Measurements from ENCODE around the gene CALR.

Gene CALR

DNA sequence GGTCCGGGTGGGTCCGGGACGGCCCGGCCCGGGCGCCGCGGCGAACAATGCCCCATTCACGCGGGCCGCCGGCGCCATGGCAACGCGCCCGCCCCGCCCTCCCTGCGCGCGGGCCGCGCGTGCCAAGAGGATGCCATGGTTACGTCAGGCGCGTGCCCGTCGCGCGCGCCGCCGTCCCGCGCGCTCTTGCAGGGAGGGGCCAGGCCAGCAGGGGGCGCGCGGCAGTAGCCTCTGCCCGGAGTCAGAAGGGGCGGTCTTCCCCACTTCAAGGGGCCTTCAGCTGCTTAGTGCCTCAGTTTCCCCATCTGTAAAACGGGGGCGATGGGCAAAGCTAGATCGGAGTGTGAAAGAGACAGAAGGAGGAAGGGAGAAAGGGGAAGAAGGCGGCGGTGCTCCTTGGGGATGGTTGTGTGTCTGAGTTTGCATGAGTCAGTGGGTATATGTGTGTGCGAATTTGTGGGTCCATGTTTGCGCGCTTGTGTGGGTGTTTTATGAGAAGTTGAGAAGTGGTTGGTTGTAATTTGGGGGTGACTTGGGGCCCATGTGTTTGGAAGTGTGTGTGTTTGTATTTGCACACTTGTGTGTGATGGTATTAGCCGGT, 45.2 kb downstream of the CALR start (continued):
- TF ChIP-seq, protein P1, sequence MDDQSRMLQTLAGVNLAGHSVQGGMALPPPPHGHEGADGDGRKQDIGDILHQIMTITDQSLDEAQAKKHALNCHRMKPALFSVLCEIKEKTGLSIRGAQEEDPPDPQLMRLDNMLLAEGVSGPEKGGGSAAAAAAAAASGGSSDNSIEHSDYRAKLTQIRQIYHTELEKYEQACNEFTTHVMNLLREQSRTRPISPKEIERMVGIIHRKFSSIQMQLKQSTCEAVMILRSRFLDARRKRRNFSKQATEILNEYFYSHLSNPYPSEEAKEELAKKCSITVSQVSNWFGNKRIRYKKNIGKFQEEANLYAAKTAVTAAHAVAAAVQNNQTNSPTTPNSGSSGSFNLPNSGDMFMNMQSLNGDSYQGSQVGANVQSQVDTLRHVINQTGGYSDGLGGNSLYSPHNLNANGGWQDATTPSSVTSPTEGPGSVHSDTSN (CRISPR knock-in tag; IDR thresholded peaks at IDR 0.05), result 0 out of 2 replicates have a peak, but pooled peaks have one; percentile 71
- TF ChIP-seq, protein P2, sequence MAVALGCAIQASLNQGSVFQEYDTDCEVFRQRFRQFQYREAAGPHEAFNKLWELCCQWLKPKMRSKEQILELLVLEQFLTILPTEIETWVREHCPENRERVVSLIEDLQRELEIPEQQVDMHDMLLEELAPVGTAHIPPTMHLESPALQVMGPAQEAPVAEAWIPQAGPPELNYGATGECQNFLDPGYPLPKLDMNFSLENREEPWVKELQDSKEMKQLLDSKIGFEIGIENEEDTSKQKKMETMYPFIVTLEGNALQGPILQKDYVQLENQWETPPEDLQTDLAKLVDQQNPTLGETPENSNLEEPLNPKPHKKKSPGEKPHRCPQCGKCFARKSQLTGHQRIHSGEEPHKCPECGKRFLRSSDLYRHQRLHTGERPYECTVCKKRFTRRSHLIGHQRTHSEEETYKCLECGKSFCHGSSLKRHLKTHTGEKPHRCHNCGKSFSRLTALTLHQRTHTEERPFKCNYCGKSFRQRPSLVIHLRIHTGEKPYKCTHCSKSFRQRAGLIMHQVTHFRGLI (tag by site-specific recombination; IDR thresholded peaks at IDR 0.05), result no peak
- TF ChIP-seq ZNF514 (tag by site-specific recombination; IDR thresholded peaks at IDR 0.05) (no peak), ZNF654 (tag by site-specific recombination; IDR thresholded peaks at IDR 0.05; ENCODE audit: low read depth) (peak; percentile 47), ZNF211 (tag by site-specific recombination; IDR thresholded peaks at IDR 0.05; ENCODE audit: low read depth) (0 out of 2 replicates have a peak, but pooled peaks have one; percentile 46), KLF8 (tag by site-specific recombination; IDR thresholded peaks at IDR 0.05) (peak; percentile 41; the same call in 1 of the 2 replicates), ZNF596 (tag by site-specific recombination; IDR thresholded peaks at IDR 0.05) (no peak), YY2 (tag by site-specific recombination; IDR thresholded peaks at IDR 0.05) (0 out of 2 replicates have a peak, but pooled peaks have one; percentile 27), ZNF121 (tag by site-specific recombination; IDR thresholded peaks at IDR 0.05) (no peak), ZNF433 (tag by site-specific recombination; IDR thresholded peaks at IDR 0.05; ENCODE audit: low read depth) (no peak), ZNF354C (tag by site-specific recombination; IDR thresholded peaks at IDR 0.05; ENCODE audit: borderline replicate concordance, low read depth) (no peak), ZFHX2 (tag by site-specific recombination; conservative IDR thresholded peaks at IDR 0.05) (no peak), ZNF521 (tag by site-specific recombination; IDR thresholded peaks at IDR 0.05) (no peak), HOXD13 (CRISPR knock-in tag; IDR thresholded peaks at IDR 0.05; ENCODE audit: borderline replicate concordance) (no peak)
- TF ChIP-seq, protein P3, sequence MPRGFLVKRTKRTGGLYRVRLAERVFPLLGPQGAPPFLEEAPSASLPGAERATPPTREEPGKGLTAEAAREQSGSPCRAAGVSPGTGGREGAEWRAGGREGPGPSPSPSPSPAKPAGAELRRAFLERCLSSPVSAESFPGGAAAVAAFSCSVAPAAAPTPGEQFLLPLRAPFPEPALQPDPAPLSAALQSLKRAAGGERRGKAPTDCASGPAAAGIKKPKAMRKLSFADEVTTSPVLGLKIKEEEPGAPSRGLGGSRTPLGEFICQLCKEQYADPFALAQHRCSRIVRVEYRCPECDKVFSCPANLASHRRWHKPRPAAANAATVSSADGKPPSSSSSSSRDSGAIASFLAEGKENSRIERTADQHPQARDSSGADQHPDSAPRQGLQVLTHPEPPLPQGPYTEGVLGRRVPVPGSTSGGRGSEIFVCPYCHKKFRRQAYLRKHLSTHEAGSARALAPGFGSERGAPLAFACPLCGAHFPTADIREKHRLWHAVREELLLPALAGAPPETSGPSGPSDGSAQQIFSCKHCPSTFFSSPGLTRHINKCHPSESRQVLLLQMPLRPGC (tag by site-specific recombination; IDR thresholded peaks at IDR 0.05), result peak; percentile 48; the same call in 1 of the 2 replicates
- TF ChIP-seq, protein P4, sequence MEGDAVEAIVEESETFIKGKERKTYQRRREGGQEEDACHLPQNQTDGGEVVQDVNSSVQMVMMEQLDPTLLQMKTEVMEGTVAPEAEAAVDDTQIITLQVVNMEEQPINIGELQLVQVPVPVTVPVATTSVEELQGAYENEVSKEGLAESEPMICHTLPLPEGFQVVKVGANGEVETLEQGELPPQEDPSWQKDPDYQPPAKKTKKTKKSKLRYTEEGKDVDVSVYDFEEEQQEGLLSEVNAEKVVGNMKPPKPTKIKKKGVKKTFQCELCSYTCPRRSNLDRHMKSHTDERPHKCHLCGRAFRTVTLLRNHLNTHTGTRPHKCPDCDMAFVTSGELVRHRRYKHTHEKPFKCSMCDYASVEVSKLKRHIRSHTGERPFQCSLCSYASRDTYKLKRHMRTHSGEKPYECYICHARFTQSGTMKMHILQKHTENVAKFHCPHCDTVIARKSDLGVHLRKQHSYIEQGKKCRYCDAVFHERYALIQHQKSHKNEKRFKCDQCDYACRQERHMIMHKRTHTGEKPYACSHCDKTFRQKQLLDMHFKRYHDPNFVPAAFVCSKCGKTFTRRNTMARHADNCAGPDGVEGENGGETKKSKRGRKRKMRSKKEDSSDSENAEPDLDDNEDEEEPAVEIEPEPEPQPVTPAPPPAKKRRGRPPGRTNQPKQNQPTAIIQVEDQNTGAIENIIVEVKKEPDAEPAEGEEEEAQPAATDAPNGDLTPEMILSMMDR (tag by site-specific recombination; IDR thresholded peaks at IDR 0.05), result peak; percentile 96
- TF ChIP-seq, protein P5, sequence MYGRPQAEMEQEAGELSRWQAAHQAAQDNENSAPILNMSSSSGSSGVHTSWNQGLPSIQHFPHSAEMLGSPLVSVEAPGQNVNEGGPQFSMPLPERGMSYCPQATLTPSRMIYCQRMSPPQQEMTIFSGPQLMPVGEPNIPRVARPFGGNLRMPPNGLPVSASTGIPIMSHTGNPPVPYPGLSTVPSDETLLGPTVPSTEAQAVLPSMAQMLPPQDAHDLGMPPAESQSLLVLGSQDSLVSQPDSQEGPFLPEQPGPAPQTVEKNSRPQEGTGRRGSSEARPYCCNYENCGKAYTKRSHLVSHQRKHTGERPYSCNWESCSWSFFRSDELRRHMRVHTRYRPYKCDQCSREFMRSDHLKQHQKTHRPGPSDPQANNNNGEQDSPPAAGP (tag by site-specific recombination; IDR thresholded peaks at IDR 0.05), result peak; percentile 84
- TF ChIP-seq, protein P6, sequence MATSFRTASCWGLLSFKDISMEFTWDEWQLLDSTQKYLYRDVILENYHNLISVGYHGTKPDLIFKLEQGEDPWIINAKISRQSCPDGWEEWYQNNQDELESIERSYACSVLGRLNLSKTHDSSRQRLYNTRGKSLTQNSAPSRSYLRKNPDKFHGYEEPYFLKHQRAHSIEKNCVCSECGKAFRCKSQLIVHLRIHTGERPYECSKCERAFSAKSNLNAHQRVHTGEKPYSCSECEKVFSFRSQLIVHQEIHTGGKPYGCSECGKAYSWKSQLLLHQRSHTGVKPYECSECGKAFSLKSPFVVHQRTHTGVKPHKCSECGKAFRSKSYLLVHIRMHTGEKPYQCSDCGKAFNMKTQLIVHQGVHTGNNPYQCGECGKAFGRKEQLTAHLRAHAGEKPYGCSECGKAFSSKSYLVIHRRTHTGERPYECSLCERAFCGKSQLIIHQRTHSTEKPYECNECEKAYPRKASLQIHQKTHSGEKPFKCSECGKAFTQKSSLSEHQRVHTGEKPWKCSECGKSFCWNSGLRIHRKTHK (tag by site-specific recombination; IDR thresholded peaks at IDR 0.05), result no peak
- TF ChIP-seq, protein P7, sequence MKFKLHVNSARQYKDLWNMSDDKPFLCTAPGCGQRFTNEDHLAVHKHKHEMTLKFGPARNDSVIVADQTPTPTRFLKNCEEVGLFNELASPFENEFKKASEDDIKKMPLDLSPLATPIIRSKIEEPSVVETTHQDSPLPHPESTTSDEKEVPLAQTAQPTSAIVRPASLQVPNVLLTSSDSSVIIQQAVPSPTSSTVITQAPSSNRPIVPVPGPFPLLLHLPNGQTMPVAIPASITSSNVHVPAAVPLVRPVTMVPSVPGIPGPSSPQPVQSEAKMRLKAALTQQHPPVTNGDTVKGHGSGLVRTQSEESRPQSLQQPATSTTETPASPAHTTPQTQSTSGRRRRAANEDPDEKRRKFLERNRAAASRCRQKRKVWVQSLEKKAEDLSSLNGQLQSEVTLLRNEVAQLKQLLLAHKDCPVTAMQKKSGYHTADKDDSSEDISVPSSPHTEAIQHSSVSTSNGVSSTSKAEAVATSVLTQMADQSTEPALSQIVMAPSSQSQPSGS (tag by site-specific recombination; IDR thresholded peaks at IDR 0.05; ENCODE audit: low read depth), result peak; percentile 42; the same call in 1 of the 2 replicates
- TF ChIP-seq, protein P8, sequence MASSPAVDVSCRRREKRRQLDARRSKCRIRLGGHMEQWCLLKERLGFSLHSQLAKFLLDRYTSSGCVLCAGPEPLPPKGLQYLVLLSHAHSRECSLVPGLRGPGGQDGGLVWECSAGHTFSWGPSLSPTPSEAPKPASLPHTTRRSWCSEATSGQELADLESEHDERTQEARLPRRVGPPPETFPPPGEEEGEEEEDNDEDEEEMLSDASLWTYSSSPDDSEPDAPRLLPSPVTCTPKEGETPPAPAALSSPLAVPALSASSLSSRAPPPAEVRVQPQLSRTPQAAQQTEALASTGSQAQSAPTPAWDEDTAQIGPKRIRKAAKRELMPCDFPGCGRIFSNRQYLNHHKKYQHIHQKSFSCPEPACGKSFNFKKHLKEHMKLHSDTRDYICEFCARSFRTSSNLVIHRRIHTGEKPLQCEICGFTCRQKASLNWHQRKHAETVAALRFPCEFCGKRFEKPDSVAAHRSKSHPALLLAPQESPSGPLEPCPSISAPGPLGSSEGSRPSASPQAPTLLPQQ (tag by site-specific recombination; IDR thresholded peaks at IDR 0.05), result peak; percentile 58; the same call in 1 of the 2 replicates
